Esophagus squamous epithelium (tissue), 4 donors: Measurements from ENCODE around the gene CD38.

Experiments used
- CTCF ChIP-seq, 6 experiments: fragments of 450-650 bp in 4 of 6; fragments of 200-600 bp in 2 of 6; sonication (generic) in 2 of 6; IDR thresholded peaks; one replicate each; pipeline ENCODE4 v1.5.1; 2016 to 2019; ENCODE audit warnings: antibody characterized with exemption in 6 of 6, mild to moderate bottlenecking in 4 of 6, moderate library complexity in 4 of 6
- POLR2A ChIP-seq, 4 donors: fragments of 450-650 bp; IDR thresholded peaks; one replicate each; pipeline ENCODE4 v1.6.1; 2017; ENCODE audit warnings: antibody characterized with exemption in 4 of 4, mild to moderate bottlenecking in 4 of 4, moderate library complexity in 3 of 4

- TF ChIP-seq CTCF (IDR thresholded peaks at IDR 0.05) (no peak), POLR2A (IDR thresholded peaks at IDR 0.05) (no peak)
These were observed 1.7 kb downstream of the CD38 start for GRCh38 chr4:15779809-15780208.
